Right lobe of liver (tissue), 4 donors: ENCODE data around the gene NRM.

Experiments
- CTCF ChIP-seq, 4 donors: fragments of 200-600 bp in 3 of 4; fragments of 450-650 bp in 1 of 4; IDR thresholded peaks; one replicate each; pipeline versions ENCODE4 v1.5.1 to v1.8.0; 2016 to 2022; ENCODE audit warnings: antibody characterized with exemption in 4 of 4, mild to moderate bottlenecking in 2 of 4
- POLR2A ChIP-seq: fragments of 450-650 bp; IDR thresholded peaks from one replicate; pipeline ENCODE4 v1.6.1; 2017; ENCODE audit warnings: antibody characterized with exemption, mild to moderate bottlenecking
- donor health status: DM: no; HTN: no; CAD: no.
- donor health status: DM: no; HTN: no; CAD: no.
- donor health status: DM: no; HTN: yes; CAD: no.

GRCh38 chr6:30683980-30684338 lies 6.8 kb downstream of the NRM start:
- TF ChIP-seq CTCF (IDR thresholded peaks at IDR 0.05) (no peak), POLR2A (no peak)
